ENCODE results near the gene ARL14EP.

ARL14EP gene

GRCh38 chr11:30380846-30381245, 57.9 kb downstream of the ARL14EP start:
- DNase-seq (ENCODE audit: low read depth, low spot score): no peak

GRCh38 chr11:30381879-30382278, 59.0 kb downstream of the ARL14EP start:
- no peak for DNase-seq (ENCODE audit: low read depth, low spot score)

All from iPS DF 19.7 (cell line).